Activated T-helper 17 cell treated with anti-CD3 and anti-CD28 coated beads, Interleukin-2, amount 50 U/mL, for 72 hours (primary cell): ENCODE measurements around the gene SAMD13. TPM values are rescaled to one million over a fixed set of nuclear protein-coding genes. Genes with fewer than 3 reads are reported as not detected.
"Not testable (repeated sequence)": the region's sequence is repeated elsewhere in the genome, so short reads cannot be mapped to it uniquely, and the experiment has no call there.

Source experiments
- ATAC-seq: fragments of 150-1000 bp; cut with Tn5 transposase; replicated peaks from 2 replicates; pipeline ENCODE4 v1.10.0; 2021; ENCODE audit warnings: mild to moderate bottlenecking, moderate library complexity
- H3K27ac Mint-ChIP-seq: one replicate; pipeline ENCODE4 v1.8.0; 2022; ENCODE audit warnings: mixed read lengths
- H3K27me3 Mint-ChIP-seq: one replicate; pipeline ENCODE4 v1.8.0; 2022; ENCODE audit warnings: mixed read lengths
- H3K36me3 Mint-ChIP-seq: one replicate; pipeline ENCODE4 v1.8.0; 2022; ENCODE audit warnings: low read depth, mild to moderate bottlenecking, mixed read lengths
- H3K4me1 Mint-ChIP-seq: one replicate; pipeline ENCODE4 v1.8.0; 2022; ENCODE audit warnings: mixed read lengths
- H3K4me3 Mint-ChIP-seq: one replicate; pipeline ENCODE4 v1.8.0; 2022; ENCODE audit warnings: mild to moderate bottlenecking, mixed read lengths
- H3K9me3 Mint-ChIP-seq: one replicate; pipeline ENCODE4 v1.8.0; 2022; ENCODE audit warnings: mixed read lengths
- total RNA-seq, 2 donors: library from RNA; stranded (reverse); gene quantifications; one replicate each; pipeline ENCODE4 v1.2.3, GENCODE V29; 2022

Gene SAMD13
- total RNA-seq, 2 donors from 2014 or later: not detected

DNA sequence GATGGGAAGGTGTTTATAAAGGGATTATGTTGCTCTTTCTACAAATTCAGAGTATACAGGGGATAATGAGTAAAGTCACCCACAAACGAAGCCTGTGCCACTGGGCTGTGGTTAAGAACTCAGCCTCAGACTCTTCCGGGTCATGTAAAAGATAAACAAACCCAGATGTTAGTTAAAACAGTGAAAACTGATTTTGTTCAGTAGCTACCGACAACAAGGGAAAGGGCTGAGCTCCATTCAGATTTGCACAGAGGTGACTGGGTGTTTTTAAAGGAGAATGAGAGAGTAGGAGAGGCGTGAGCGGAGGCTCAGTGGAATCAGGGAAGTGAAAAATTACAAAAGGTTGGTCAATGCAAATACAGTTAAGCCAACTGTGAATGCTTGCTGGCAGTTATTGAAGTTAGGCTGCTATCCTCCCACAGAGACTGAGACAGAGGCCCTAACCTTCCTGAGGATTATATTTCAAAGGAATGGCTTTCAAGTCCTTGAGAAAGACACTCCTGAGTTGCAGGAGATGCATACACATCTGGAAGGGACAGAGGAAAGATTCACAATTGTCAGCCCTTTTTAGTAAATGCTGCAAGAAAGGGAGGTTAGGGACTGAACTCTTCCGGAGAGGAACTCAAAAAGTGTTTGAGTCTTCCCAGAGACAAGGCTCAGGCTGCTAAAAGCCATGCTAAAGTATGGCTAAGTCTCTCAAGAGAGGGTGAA, 29.9 kb upstream of the SAMD13 start:
- Mint-ChIP-seq H3K4me1 (peaks cover 9% of the 10 kb centered on the region), H3K27ac (peak overlapping the region; percentile 48), H3K9me3 (no peaks in the 10 kb centered on the region), H3K36me3 (no peaks in the 10 kb centered on the region), H3K4me3 (peak overlapping the region; percentile 25), H3K27me3 (no peaks in the 10 kb centered on the region)
- peak; percentile 56 for ATAC-seq

GRCh38 chr1:84272401-84272800, 29.1 kb upstream of the SAMD13 start:
- Mint-ChIP-seq H3K27ac (no peak overlapping the region), H3K9me3 (no peaks in the 10 kb centered on the region), H3K27me3 (no peaks in the 10 kb centered on the region), H3K36me3 (no peaks in the 10 kb centered on the region), H3K4me1 (peaks cover 9% of the 10 kb centered on the region), H3K4me3 (no peak overlapping the region)
- no peak for ATAC-seq

DNA sequence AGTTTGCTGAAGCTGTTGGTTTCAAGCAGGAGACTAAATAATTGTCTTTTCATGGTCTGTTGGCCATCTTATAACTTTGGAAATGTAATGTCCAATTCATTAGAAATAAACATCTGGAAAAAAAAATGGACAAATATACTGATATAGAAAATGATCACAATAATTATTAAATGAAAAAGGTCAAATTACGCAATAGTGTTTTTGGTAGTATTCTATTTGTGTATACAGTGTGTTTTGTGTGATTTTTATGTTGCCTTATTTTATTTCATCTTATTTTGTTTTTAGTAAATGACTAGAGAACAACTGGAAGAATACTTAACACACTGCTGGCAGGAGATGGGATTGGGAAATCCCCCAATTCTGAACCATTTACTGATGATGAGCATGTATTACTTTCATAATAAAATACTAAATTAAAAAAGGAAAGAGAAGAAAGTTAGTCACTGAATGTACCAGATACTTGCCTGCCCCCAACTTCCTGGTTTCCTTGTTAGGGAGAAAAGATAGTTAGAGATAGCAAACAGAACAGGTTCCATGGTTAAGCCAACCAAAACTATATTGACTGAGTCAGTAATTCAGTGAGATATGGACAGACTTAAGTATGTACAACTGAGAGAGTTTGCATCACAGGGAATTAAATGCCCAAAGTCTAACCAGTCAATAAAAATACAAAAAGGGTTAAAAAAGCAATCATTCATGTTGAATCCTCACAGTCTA, 24.0 kb upstream of the SAMD13 start:
- ATAC-seq: no peak
- Mint-ChIP-seq H3K4me1 (no peaks in the 10 kb centered on the region), H3K27ac (no peak overlapping the region), H3K4me3 (no peak overlapping the region), H3K27me3 (no peaks in the 10 kb centered on the region), H3K9me3 (no peaks in the 10 kb centered on the region), H3K36me3 (no peaks in the 10 kb centered on the region)

- Mint-ChIP-seq H3K9me3 (no peaks in the 10 kb centered on the region), H3K27me3 (no peaks in the 10 kb centered on the region), H3K4me1 (no peaks in the 10 kb centered on the region), H3K27ac (no peak overlapping the region), H3K36me3 (no peaks in the 10 kb centered on the region), H3K4me3 (no peak overlapping the region)
- ATAC-seq: no peak
Observed at GRCh38 chr1:84278905-84279304, 22.6 kb upstream of the SAMD13 start.

DNA sequence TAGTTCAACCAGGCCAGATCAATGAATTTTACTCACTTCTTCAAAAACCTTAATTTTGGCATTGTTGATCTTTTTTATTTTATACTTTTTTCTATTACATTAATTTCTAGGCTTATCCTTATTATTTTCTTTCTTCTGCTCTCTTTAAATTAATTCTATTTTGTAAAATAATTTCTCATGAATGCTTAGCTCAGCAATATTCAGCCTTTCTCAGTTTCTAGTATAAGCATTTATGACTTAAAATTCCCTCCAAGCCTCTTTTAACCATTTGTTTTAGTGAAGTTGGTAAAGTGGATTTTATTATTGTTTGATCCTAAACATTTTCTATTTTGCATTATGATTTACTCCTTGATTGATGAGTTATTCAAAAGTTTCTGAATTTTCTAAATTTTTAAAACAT, 20.6 kb upstream of the SAMD13 start:
- ATAC-seq: no peak
- Mint-ChIP-seq H3K27ac (no peak overlapping the region), H3K4me3 (no peak overlapping the region), H3K4me1 (no peaks in the 10 kb centered on the region), H3K27me3 (peaks cover 12% of the 10 kb centered on the region), H3K36me3 (no peaks in the 10 kb centered on the region), H3K9me3 (peaks cover under 1% of the 10 kb centered on the region)

- no peak overlapping the region for H3K27ac Mint-ChIP-seq
- no peak for ATAC-seq
- no peaks in the 10 kb centered on the region for H3K4me1 Mint-ChIP-seq
- H3K27me3 Mint-ChIP-seq: peaks cover 18% of the 10 kb centered on the region
- no peak overlapping the region for H3K4me3 Mint-ChIP-seq
- H3K9me3 Mint-ChIP-seq: peaks cover 6% of the 10 kb centered on the region
- H3K36me3 Mint-ChIP-seq: no peaks in the 10 kb centered on the region
Observed at GRCh38 chr1:84282780-84283333, 18.7 kb upstream of the SAMD13 start.

- Mint-ChIP-seq H3K27me3 (peaks cover 18% of the 10 kb centered on the region), H3K27ac (no peak overlapping the region), H3K4me1 (no peaks in the 10 kb centered on the region), H3K9me3 (peaks cover 6% of the 10 kb centered on the region), H3K4me3 (no peak overlapping the region), H3K36me3 (no peaks in the 10 kb centered on the region)
- no peak for ATAC-seq
Observed at GRCh38 chr1:84283381-84283780, 18.1 kb upstream of the SAMD13 start.

DNA sequence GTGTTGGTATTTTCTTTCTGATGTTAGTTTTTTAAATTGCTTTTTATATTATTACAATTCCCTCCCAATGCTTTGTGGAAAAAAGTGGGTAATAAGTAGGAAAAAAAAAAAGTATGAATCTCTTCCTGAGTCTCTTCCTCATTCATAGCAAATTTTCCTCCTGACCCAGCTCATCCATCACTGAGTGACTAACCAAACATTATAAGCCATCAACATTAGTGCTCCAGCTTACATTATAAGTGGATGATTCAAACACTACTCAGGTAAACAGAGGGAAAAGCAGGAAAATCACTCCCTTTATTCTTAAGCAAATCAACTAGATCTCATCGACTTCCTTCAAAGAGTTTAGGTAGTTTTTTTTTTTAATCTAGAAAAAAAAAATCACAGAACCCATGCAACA, 15.4 kb upstream of the SAMD13 start:
- ATAC-seq: no peak
- no peak overlapping the region for H3K27ac Mint-ChIP-seq
- peaks cover 22% of the 10 kb centered on the region for H3K27me3 Mint-ChIP-seq
- no peak overlapping the region for H3K4me3 Mint-ChIP-seq
- H3K4me1 Mint-ChIP-seq: no peaks in the 10 kb centered on the region
- H3K36me3 Mint-ChIP-seq: no peaks in the 10 kb centered on the region
- peaks cover 13% of the 10 kb centered on the region for H3K9me3 Mint-ChIP-seq

DNA sequence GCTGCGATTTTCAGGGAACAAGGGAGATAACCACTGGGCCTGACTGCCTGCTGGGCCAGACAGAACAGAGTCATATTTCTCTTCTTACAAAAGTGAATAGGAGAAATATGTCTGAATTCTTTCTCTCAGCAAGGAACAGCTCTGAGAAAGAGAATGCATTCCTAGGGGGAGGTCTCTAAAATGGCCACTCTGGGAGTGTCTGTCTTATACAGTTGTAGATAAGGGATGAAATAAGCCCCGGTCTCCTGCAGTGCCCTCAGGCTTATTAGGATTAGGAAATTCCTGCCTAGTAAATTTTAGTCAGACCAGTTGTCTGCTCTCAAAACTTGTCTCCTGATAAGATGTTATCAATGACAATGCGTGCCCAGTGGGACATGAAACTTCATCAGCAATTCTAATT, 14.1 kb upstream of the SAMD13 start:
- H3K4me3 Mint-ChIP-seq, H3K36me3 Mint-ChIP-seq, H3K27ac Mint-ChIP-seq, H3K4me1 Mint-ChIP-seq, ATAC-seq: not testable (repeated sequence)
- H3K9me3 Mint-ChIP-seq: peaks cover 13% of the 10 kb centered on the region
- peaks cover 34% of the 10 kb centered on the region for H3K27me3 Mint-ChIP-seq

- H3K36me3 Mint-ChIP-seq: no peaks in the 10 kb centered on the region
- no peak overlapping the region for H3K4me3 Mint-ChIP-seq
- no peak overlapping the region for H3K27ac Mint-ChIP-seq
- peaks cover 13% of the 10 kb centered on the region for H3K9me3 Mint-ChIP-seq
- H3K4me1 Mint-ChIP-seq: no peaks in the 10 kb centered on the region
- no peak for ATAC-seq
- H3K27me3 Mint-ChIP-seq: peaks cover 43% of the 10 kb centered on the region
Observed at GRCh38 chr1:84289169-84289785, 12.2 kb upstream of the SAMD13 start.

- ATAC-seq: no peak
- H3K4me3 Mint-ChIP-seq: no peak overlapping the region
- H3K4me1 Mint-ChIP-seq: no peaks in the 10 kb centered on the region
- H3K36me3 Mint-ChIP-seq: no peaks in the 10 kb centered on the region
- no peak overlapping the region for H3K27ac Mint-ChIP-seq
- H3K27me3 Mint-ChIP-seq: peaks cover 34% of the 10 kb centered on the region
- peaks cover 7% of the 10 kb centered on the region for H3K9me3 Mint-ChIP-seq
Observed at GRCh38 chr1:84291882-84292655, 9.4 kb upstream of the SAMD13 start.

GRCh38 chr1:84293766-84294165, 7.7 kb upstream of the SAMD13 start:
- H3K27me3 Mint-ChIP-seq: peaks cover 37% of the 10 kb centered on the region
- ATAC-seq: no peak
- no peaks in the 10 kb centered on the region for H3K4me1 Mint-ChIP-seq
- no peaks in the 10 kb centered on the region for H3K36me3 Mint-ChIP-seq
- H3K27ac Mint-ChIP-seq: no peak overlapping the region
- no peak overlapping the region for H3K4me3 Mint-ChIP-seq
- peaks cover 7% of the 10 kb centered on the region for H3K9me3 Mint-ChIP-seq

- Mint-ChIP-seq H3K27me3 (peaks cover 37% of the 10 kb centered on the region), H3K4me3 (no peak overlapping the region), H3K9me3 (peaks cover under 1% of the 10 kb centered on the region), H3K36me3 (no peaks in the 10 kb centered on the region), H3K4me1 (peaks cover 7% of the 10 kb centered on the region), H3K27ac (no peak overlapping the region)
- no peak for ATAC-seq
Observed at GRCh38 chr1:84294751-84295150, 6.8 kb upstream of the SAMD13 start.

DNA sequence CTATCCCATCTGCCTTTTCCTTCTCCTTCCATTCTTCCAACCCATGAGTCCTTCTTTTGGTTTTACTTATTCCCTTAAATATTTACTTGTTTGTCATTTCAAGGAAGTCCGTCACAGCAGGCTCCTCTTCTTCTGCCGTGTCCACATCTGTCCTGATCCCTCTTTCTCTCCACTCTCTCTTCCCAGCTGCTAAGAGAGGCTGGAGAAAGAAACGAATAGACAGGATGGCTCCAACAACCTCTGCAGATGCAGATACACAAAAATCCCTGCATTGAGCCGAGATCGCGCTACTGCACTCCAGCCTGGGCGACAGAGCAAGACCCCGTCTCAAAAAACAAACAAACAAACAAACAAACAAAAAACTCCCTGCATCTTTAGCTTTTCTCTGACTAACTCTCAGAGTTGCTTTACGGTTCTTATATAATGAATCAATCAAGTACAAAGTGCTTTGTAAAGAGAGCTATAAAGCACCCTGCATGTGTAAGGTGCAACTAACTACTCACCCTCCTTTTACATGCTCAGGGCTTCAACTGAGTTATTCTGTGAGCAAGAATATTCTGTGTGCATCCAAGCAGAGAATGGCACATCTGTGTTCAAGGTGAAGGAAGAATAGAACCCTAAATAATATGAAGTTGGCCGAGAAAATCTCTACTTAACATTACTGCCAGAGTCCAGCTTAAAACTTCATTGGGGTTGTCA, 3.8 kb upstream of the SAMD13 start:
- peaks cover 25% of the 10 kb centered on the region for H3K27me3 Mint-ChIP-seq
- no peak for ATAC-seq
- peaks cover 13% of the 10 kb centered on the region for H3K4me1 Mint-ChIP-seq
- peak overlapping the region; percentile 78 for H3K4me3 Mint-ChIP-seq
- no peak overlapping the region for H3K27ac Mint-ChIP-seq
- H3K36me3 Mint-ChIP-seq: no peaks in the 10 kb centered on the region
- no peaks in the 10 kb centered on the region for H3K9me3 Mint-ChIP-seq
